Liver (tissue), 9 donors: Measurements from ENCODE around the gene HEATR5B. TPM values are rescaled to one million over a fixed set of nuclear protein-coding genes. Genes with fewer than 3 reads are reported as not detected.

ENCODE experiments used
- DNase-seq: peaks from one replicate; pipeline ENCODE4 v3.0.0-alpha.2; 2017; ENCODE audit warnings: low spot score
- H3K27ac ChIP-seq, 2 donors: one replicate each; pipeline ENCODE4 v1.7.0; 2013; ENCODE audit warnings: inconsistent platforms in 2 of 2, low read length in 2 of 2, control low read depth in 1 of 2, low read depth in 1 of 2, mild to moderate bottlenecking in 1 of 2
- H3K27me3 ChIP-seq, 4 donors: one replicate each; pipeline versions ENCODE4 v1.6.1 to v1.7.0; 2013; ENCODE audit warnings: low read length in 3 of 4, inconsistent platforms in 1 of 4, mild to moderate bottlenecking in 1 of 4, moderate library complexity in 1 of 4; ENCODE audit not compliant: control insufficient read depth in 4 of 4, insufficient read depth in 4 of 4
- H3K36me3 ChIP-seq, 4 donors: one replicate each; pipeline versions ENCODE4 v1.6.1 to v1.7.0; 2013; ENCODE audit warnings: low read length in 3 of 4, mild to moderate bottlenecking in 3 of 4, low read depth in 1 of 4, moderate library complexity in 1 of 4; ENCODE audit not compliant: control insufficient read depth in 4 of 4, insufficient read depth in 3 of 4
- H3K4me1 ChIP-seq, 4 donors: one replicate each; pipeline versions ENCODE4 v1.6.1 to v1.7.0; 2013; ENCODE audit warnings: low read length in 3 of 4, mild to moderate bottlenecking in 3 of 4, moderate library complexity in 1 of 4; ENCODE audit not compliant: control insufficient read depth in 4 of 4, insufficient read depth in 4 of 4
- H3K4me3 ChIP-seq, 3 donors: one replicate each; pipeline versions ENCODE4 v1.6.1 to v1.7.0; 2013; ENCODE audit warnings: low read length in 3 of 3, control low read depth in 1 of 3, low read depth in 1 of 3, mild to moderate bottlenecking in 1 of 3
- H3K9ac ChIP-seq, 2 donors: one replicate each; pipeline ENCODE4 v1.7.0; 2013; ENCODE audit warnings: low read length in 2 of 2, mild to moderate bottlenecking in 2 of 2, moderate library complexity in 2 of 2, control low read depth in 1 of 2, low read depth in 1 of 2
- H3K9me3 ChIP-seq, 4 donors: one replicate each; pipeline versions ENCODE4 v1.6.1 to v1.7.0; 2013; ENCODE audit warnings: low read length in 3 of 4; ENCODE audit not compliant: control insufficient read depth in 4 of 4
- ATF3 ChIP-seq: IDR thresholded peaks from 2 replicates; pipeline ENCODE4 v1.6.1; 2016; ENCODE audit warnings: antibody characterized with exemption
- CTCF ChIP-seq: fragments of 150-350 bp; IDR thresholded peaks from 2 replicates; pipeline ENCODE4 v1.5.1; 2017; ENCODE audit warnings: improper control_type of control experiment, low read depth, low read length; ENCODE audit not compliant: missing input control
- EGR1 ChIP-seq, 2 donors: IDR thresholded peaks; 2 replicates each; pipeline ENCODE4 v1.6.1; 2016 to 2018; ENCODE audit warnings: antibody characterized with exemption in 2 of 2, low read depth in 2 of 2
- FOXA1 ChIP-seq: IDR thresholded peaks from 2 replicates; pipeline ENCODE4 v1.6.1; 2016; ENCODE audit warnings: antibody characterized with exemption
- FOXA2 ChIP-seq: IDR thresholded peaks from 2 replicates; pipeline ENCODE4 v1.6.1; 2016; ENCODE audit warnings: antibody characterized with exemption
- GABPA ChIP-seq, 2 donors: IDR thresholded peaks in 1 of 2; conservative IDR thresholded peaks in 1 of 2; 2 replicates each; pipeline ENCODE4 v1.6.1; 2016; ENCODE audit warnings: antibody characterized with exemption in 2 of 2, mild to moderate bottlenecking in 1 of 2, moderate library complexity in 1 of 2
- HNF4A ChIP-seq, 2 donors: conservative IDR thresholded peaks; 2 replicates each; pipeline ENCODE4 v1.6.1; 2016; ENCODE audit warnings: antibody characterized with exemption in 2 of 2, mild to moderate bottlenecking in 2 of 2
- HNF4G ChIP-seq: IDR thresholded peaks from 2 replicates; pipeline ENCODE4 v1.6.1; 2016; ENCODE audit warnings: antibody characterized with exemption
- JUND ChIP-seq, 2 donors: IDR thresholded peaks; 2 replicates each; pipeline ENCODE4 v1.6.1; 2016; ENCODE audit warnings: antibody characterized with exemption in 2 of 2
- MAX ChIP-seq: IDR thresholded peaks from 2 replicates; pipeline ENCODE4 v1.6.1; 2016; ENCODE audit warnings: antibody characterized with exemption
- NR2F2 ChIP-seq: IDR thresholded peaks from 2 replicates; pipeline ENCODE4 v1.6.1; 2016; ENCODE audit warnings: antibody characterized with exemption
- RAD21 ChIP-seq, 2 donors: IDR thresholded peaks; 2 replicates each; pipeline ENCODE4 v1.6.1; 2016; ENCODE audit warnings: antibody characterized with exemption in 2 of 2, mild to moderate bottlenecking in 2 of 2
- REST ChIP-seq: IDR thresholded peaks from 2 replicates; pipeline ENCODE4 v1.6.1; 2016; ENCODE audit warnings: antibody characterized with exemption, mild to moderate bottlenecking
- RXRA ChIP-seq, 2 donors: IDR thresholded peaks; 2 replicates each; pipeline ENCODE4 v1.6.1; 2017 to 2018; ENCODE audit warnings: antibody characterized with exemption in 2 of 2, mild to moderate bottlenecking in 1 of 2
- SP1 ChIP-seq: IDR thresholded peaks from 2 replicates; pipeline ENCODE4 v1.6.1; 2018; ENCODE audit warnings: antibody characterized with exemption, mild to moderate bottlenecking
- TAF1 ChIP-seq: conservative IDR thresholded peaks from 2 replicates; pipeline ENCODE4 v1.6.1; 2016; ENCODE audit warnings: antibody characterized with exemption, mild to moderate bottlenecking
- YY1 ChIP-seq: IDR thresholded peaks from 2 replicates; pipeline ENCODE4 v1.6.1; 2016; ENCODE audit warnings: antibody characterized with exemption, mild to moderate bottlenecking
- ZBTB33 ChIP-seq: IDR thresholded peaks from 2 replicates; pipeline ENCODE4 v1.6.1; 2016; ENCODE audit warnings: antibody characterized with exemption
- WGBS: extraction: QIAGEN DNeasy Blood & Tissue Kit; methylation state at CpG from one replicate; pipeline ENCODE4 v1.1.7; 2013; 5-methylcytosine and 5-hydroxymethylcytosine counted together
- polyA plus RNA-seq, 2 donors: library from polyadenylated mRNA; stranded (reverse) in 1 of 2; unstranded in 1 of 2; fragments of 200-250 nt in 1 of 2; fragments of >200 nt in 1 of 2; fragmentation: Nextera tagmentation in 1 of 2; extraction: Ambion mirVana in 1 of 2; gene quantifications; one replicate each; pipeline versions ENCODE4 v1.2.1 to v1.2.3, GENCODE V29; 2013 to 2015
- total RNA-seq, 2 donors: library from RNA; depleted of rRNA; stranded (reverse); fragments of >200 nt; gene quantifications; one replicate each; pipeline ENCODE4 v1.2.3, GENCODE V29; 2014
- donor health status: healthy.
- donor health status: healthy.
- donor health status: healthy.
- donor health status: healthy.
- donor health status: healthy.

The HEATR5B gene
- total RNA-seq (10 to 100 TPM; 16.3 to 24.3 TPM), polyA plus RNA-seq (1 to 10 TPM; 4.1 to 6.9 TPM)

- Histone ChIP-seq H3K27ac (peak within 1 kb of the TSS; percentile 66 to 73), H3K4me1 (peaks cover 0 to 18% (median 15%) of the 10 kb centered on the region in 4 donors), H3K4me3 (peak within 1 kb of the TSS; percentile 87 to 96 (median 89)), H3K36me3 (peaks cover 0 to 3% (median under 1%) of the 10 kb centered on the region in 4 donors), H3K27me3 (no peaks in the 10 kb centered on the region), H3K9ac (peak within 1 kb of the TSS; percentile 63 to 83), H3K9me3 (no peaks in the 10 kb centered on the region)
- WGBS: under 1% methylated on average over 74 of the region's 74 CpGs
- peak; percentile 89 for DNase-seq
- peak in 1 of 2 donors; percentile 67 for TF ChIP-seq EGR1 (IDR thresholded peaks at IDR 0.05; ENCODE audit: low read depth in 2 of 2)
- no peak for TF ChIP-seq RAD21 (IDR thresholded peaks at IDR 0.05)
- peak in 1 of 2 donors; percentile 18 for TF ChIP-seq JUND (IDR thresholded peaks at IDR 0.05)
- TF ChIP-seq TAF1: peak; percentile 58
- no peak for TF ChIP-seq NR2F2
- peak; percentile 56 for TF ChIP-seq REST
- TF ChIP-seq YY1: peak; percentile 61
- no peak for TF ChIP-seq FOXA1
- TF ChIP-seq SP1: peak; percentile 53
- peak in 1 of 2 donors; percentile 91 for TF ChIP-seq GABPA (IDR thresholded peaks at IDR 0.05 in 1 of 2, conservative IDR thresholded peaks at IDR 0.05 in 1 of 2)
- TF ChIP-seq ATF3: no peak
- TF ChIP-seq HNF4A (conservative IDR thresholded peaks at IDR 0.05): peak; percentile 51 to 62
- peak in 1 of 2 donors; percentile 27 for TF ChIP-seq RXRA (IDR thresholded peaks at IDR 0.05)
- no peak for TF ChIP-seq FOXA2
- no peak for TF ChIP-seq CTCF
- peak; percentile 40 for TF ChIP-seq ZBTB33
- peak; percentile 79 for TF ChIP-seq MAX
- no peak for TF ChIP-seq HNF4G
Observed at GRCh38 chr2:37083873-37084794, at the start of gene HEATR5B, which contains the start of gene GPATCH11. HEATR5B (minus strand) TSS chr2:37084372; CDS start chr2:37083414, 958 bp downstream. GPATCH11 (plus strand) TSS chr2:37084518; CDS start chr2:37088382, 3,864 bp downstream.
